Stimulated activated CD8-positive, alpha-beta memory T cell treated with anti-CD3 and anti-CD28 coated beads, Interleukin-7, amount 100 ng/mL, for 48 hours (primary cell): ENCODE measurements around the gene TAS2R43.
"Not testable (repeated sequence)": the region's sequence is repeated elsewhere in the genome, so short reads cannot be mapped to it uniquely, and the experiment has no call there.

ENCODE experiments used
- DNase-seq, 2 donors: peaks; one replicate each; pipeline ENCODE4 v3.0.0-alpha.2; 2020; ENCODE audit warnings: low read depth in 1 of 2; ENCODE audit errors: extremely low read depth in 1 of 2

TAS2R43 gene

DNA sequence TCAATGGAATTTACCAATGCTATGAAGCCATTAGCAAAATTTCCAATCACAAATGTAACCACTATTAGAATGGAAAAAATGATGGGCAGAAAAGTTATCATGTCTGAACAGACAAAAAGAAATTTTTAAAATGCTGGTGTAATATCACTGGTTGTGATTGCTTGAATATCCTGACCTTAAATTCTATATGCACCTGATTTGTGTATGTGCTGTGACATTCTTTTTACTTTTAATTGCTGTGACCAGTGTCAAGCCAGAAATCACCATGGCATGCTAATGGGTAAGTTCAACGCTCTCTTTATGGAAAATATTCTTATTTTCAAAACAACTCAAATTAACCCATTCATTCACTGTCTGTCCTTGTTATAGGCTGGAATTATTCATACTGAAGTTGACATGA, 29.9 kb downstream of the TAS2R43 start, which contains the start of gene TAS2R46:
Gene TAS2R46 (minus strand): TSS at position 101 of the 400 bp plus-strand sequence. CDS start 0 bp downstream, at position 101.
- not testable (repeated sequence) for DNase-seq

DNA sequence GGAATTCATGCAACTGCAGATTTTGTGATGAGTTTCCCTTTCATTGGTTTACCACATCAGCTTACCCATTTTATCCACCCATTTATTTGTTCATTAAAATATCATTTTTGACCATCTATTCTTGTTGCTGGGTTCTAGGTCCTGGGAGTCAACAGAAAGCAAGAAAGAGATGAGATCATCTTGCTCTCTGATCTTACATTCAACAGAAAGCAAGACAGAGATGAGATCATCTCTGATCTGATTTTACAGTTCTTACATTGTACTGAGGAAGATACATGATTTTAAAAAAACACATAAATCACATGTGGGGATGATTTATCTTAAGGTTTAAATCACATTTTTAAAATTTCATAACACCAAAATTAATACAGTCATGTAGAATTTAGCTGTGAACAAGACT, 32.3 kb downstream of the TAS2R43 start:
- no peak for DNase-seq

DNA sequence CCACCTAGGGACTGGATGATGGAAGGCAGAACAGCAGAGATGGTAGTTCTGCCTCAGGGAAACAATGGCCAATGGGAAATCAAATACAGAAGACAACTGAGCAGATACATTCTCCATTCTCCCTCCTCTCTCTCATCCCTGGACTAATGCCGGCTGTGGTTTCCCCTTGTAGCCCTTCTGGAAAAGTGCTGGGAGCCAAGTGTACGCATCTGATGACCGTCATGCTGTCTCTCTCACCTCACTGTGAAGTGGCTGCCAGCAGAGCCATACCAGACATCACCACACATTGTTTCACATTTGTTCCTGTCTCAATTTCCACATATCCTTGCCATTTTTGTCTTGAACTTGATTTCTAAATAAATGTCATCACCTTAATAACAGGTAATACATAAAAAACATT, 33.1 kb downstream of the TAS2R43 start:
- DNase-seq = no peak

DNA sequence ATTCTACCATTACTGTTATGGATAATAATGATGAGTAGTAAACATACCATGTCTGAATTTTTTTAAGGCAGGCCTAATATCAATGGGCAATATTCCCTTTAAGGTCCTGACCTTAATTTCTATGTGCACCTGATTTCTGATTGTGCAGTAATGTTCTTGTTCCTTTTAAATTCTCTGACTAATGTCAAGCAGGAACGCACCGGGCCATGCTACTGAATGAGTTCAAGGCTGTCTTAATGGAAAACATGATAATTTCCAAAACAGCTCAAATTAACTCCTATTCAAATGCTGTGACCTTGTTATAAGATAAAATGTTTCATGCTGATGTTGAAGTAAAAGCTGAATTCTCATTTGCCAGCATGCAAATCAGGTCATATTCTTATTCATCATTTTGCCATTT, 36.8 kb downstream of the TAS2R43 start:
- no peak for DNase-seq

DNA sequence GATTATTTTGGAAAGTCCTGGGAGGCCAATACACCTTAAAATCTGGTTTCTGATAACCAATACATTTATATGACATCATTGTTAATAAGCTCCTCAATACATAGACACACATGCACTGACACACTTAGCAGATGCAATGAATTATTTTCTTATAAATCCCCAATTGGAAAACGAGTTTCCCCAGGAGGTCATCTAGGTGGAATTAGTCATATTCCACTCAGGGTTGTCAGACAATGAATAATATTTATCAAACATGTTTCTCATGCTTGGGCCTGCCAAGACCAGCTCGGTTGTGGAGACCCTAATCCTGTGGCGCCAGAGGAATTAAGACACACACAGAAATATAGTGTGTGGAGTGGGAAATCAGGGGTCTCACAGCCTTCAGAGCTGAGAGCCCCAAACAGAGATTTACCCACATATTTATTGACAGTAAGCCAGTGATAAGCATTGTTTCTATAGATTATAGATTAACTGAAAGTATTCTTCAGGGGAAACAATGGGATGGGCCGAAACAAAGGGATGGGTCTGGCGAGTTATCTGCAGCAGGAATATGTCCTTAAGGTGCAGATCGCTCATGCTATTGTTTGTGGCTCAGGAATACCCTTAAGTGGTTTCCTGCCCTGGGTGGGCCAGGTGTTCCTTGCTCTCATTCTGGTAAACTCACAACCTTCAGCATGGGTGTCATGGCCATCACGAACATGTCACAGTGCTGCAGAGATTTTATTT, 42.1 kb downstream of the TAS2R43 start:
- not testable (repeated sequence) for DNase-seq

DNA sequence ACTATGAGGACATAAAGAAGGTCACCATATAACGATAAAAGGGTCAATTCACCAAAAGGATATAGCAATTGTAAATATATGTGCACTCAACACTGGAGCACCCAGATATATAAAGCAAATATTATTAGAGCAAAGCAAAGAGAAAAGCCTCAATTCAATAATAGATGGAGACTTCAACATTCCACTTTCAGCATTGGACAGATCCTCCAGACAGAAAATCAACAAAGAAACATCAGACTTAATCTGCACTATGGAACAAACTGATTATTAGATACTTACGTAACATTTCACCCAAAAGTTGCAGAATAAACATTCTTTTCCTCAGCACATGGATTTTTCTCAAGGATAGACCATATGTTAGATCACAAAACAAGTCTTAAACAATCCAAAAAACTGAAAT, 50.7 kb downstream of the TAS2R43 start:
- not testable (repeated sequence) for DNase-seq
